ENCODE data around the gene AP1G2. TPM values are rescaled to one million over a fixed set of nuclear protein-coding genes. Genes with fewer than 3 reads are reported as not detected.

The AP1G2 gene
- total and polyA plus RNA-seq, 2 of the 13 experiments (the other 11 are each of a cell fraction or from before 2014, with no cell fraction given) = 96.9 to 611 TPM

DNA sequence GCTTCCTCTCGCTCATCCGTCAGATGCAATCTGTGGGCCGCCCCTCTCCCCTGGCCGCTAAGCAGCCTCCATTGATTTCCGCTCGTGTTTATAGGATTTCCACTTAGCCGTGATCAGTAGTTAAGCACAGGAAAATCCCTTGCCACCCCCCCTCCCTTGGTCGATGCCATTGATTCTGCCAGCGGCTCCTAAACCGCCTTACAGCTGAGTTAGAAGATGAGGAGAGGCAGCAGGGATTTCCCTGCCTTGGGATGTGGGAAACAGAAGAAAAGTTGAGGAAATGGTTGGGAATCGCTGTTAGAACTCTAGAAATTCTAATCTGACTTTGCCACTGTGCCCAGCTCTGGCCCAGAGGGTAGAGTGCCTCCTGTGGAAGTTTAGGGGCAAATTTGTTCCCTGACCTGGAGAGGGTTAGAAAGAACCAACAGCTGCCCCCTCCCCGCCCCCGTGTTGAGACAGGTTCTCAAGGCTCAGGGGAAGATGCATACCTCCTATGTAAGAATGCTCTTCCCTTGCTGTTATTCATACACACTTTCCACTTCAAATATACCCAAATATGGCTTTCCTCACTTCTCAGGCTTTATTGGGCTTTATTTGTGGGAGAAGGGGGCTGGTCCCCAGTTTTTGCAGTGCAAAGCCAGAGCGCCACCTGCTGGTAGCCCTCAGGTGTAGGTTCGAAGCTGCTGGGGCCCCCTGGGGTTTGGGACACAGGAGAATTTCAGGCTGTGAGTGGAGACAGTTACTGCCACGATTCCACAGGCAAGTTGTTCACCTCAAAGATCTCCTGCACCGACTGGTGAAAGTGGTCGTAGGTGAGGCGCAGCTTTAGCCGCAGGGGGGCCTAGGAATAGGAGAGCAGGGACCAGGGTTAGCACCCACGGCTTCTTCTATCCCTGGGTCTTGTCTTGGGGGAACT lies 8.3 kb downstream of the AP1G2 start (continued):
- TF ChIP-seq CHD4 (IDR thresholded peaks at IDR 0.05; ENCODE audit: borderline replicate concordance, low read length) = 0 out of 2 replicates have a peak, but pooled peaks have one; percentile 61

DNA sequence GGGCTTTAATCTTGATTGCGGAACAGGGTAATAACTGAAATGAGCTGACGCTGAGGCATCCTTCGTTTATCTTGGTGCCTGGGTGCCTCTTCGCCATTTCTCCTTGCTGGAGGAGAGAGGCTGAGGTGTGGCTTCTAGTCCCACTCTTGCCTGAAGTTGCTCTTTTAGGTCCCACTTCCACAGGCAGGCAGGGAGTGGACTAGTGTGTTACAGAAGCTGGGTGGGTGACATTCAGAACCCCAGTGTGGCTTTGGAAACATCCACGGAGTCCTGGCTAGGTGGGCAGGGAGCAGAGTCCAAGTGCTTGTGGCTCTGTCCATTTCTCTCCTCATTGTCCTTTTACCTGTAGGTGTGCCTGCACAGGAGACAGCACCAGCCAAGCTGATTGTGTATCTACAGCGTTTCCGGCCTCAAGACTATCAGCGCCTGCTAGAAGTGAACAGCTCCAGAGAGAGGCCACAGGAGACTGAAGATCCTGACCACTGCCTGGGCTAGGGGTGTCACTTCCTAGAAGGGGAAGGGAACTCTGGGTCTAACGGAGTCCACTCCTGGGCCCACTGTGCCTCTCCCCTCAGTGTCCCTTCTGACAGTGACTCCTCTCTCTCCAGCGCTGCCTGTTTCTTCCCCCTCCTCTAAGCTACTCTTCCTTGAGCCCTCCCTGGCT lies 9.1 kb downstream of the AP1G2 start:
- Histone ChIP-seq H3K27ac (ENCODE audit: extremely low read length, insufficient read depth, low read length) (peak overlapping the region; percentile 2), H3K4me3 (replicated peaks in 1 of 3; ENCODE audit: insufficient read depth in 1 of 3, low read depth in 2 of 3, low read length in 3 of 3) (no peak overlapping the region), H3K79me2 (ENCODE audit: insufficient read depth, low read length) (peaks cover 9% of the 10 kb centered on the region), H3K9me3 (ENCODE audit: low read length) (no peaks in the 10 kb centered on the region), H3K4me1 (ENCODE audit: insufficient read depth, low read length) (peaks cover 54% of the 10 kb centered on the region), H4K20me1 (ENCODE audit: insufficient read depth, low read length) (peaks cover 13% of the 10 kb centered on the region; the same call in 1 of the 2 replicates), H2AFZ (ENCODE audit: low read length) (no peak overlapping the region), H3K36me3 (replicated peaks in 1 of 2; ENCODE audit: control insufficient read depth in 1 of 2, insufficient read depth in 2 of 2, low read length in 2 of 2) (peaks cover 34 to 44% of the 10 kb centered on the region in 2 experiments), H3K4me2 (ENCODE audit: low read depth, low read length) (peak overlapping the region; percentile 10; the same call in 1 of the 2 replicates), H3K27me3 (ENCODE audit: control insufficient read depth in 1 of 2, insufficient read depth in 2 of 2, low read length in 2 of 2) (no peaks in the 10 kb centered on the region; a peak in 1 of 5 replicates), H3K9ac (ENCODE audit: insufficient read depth, low read depth, low read length) (no peak overlapping the region; the same call in 1 of the 2 replicates)
- intact Hi-C loops (cut with micrococcal nuclease; ENCODE audit: unreplicated experiment) (loop anchor here (5.0 kb wide), 1 partner anchor 291 kb away; no protein-coding TSS in a partner anchor), in situ Hi-C loops (cut with HindIII; ENCODE audit: extremely low pct_ligation_motif_present, low pct_unique_long_range_greater_than_20kb) (loop anchor here (5.0 kb wide), 2 partner anchors 76 to 236 kb away; partner anchors contain the start of gene PABPN1)
- FAIRE-seq (no peak), ATAC-seq (no peak), DNase-seq (ENCODE audit: low spot score) (no peak)
- BruUV-seq (replicated peaks) = no TSS peak
- 87% methylated on average over 10 of the region's 10 CpGs for WGBS (ENCODE audit: low lambda C conversion rate)
- CTCF ChIA-PET (ENCODE audit: low intra/inter-chr PET ratio, low total read pairs) = interaction anchor here (0.7 to 10.9 kb wide), 6 partner anchors 9 to 230 kb away, joined by 3 to 275 read pairs (median 5); partner anchors contain the start of genes AP1G2 and NGDN
- POLR2A ChIA-PET = interaction anchor here (0.7 to 7.6 kb wide), 10 partner anchors 10 to 252 kb away, joined by 3 to 113 read pairs (median 6); partner anchors contain the start of genes AP1G2, BCL2L2, DHRS2 and PABPN1
- TF ChIP-seq, protein P1, sequence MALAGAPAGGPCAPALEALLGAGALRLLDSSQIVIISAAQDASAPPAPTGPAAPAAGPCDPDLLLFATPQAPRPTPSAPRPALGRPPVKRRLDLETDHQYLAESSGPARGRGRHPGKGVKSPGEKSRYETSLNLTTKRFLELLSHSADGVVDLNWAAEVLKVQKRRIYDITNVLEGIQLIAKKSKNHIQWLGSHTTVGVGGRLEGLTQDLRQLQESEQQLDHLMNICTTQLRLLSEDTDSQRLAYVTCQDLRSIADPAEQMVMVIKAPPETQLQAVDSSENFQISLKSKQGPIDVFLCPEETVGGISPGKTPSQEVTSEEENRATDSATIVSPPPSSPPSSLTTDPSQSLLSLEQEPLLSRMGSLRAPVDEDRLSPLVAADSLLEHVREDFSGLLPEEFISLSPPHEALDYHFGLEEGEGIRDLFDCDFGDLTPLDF (CRISPR knock-in tag; IDR thresholded peaks at IDR 0.05) = no peak
- TF ChIP-seq HNRNPUL1 (IDR thresholded peaks at IDR 0.05; ENCODE audit: low read depth, low read length) = no peak
- TF ChIP-seq, protein P2, sequence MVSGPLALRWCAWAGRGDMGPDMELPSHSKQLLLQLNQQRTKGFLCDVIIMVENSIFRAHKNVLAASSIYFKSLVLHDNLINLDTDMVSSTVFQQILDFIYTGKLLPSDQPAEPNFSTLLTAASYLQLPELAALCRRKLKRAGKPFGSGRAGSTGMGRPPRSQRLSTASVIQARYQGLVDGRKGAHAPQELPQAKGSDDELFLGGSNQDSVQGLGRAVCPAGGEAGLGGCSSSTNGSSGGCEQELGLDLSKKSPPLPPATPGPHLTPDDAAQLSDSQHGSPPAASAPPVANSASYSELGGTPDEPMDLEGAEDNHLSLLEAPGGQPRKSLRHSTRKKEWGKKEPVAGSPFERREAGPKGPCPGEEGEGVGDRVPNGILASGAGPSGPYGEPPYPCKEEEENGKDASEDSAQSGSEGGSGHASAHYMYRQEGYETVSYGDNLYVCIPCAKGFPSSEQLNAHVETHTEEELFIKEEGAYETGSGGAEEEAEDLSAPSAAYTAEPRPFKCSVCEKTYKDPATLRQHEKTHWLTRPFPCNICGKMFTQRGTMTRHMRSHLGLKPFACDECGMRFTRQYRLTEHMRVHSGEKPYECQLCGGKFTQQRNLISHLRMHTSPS (CRISPR knock-in tag; IDR thresholded peaks at IDR 0.05; ENCODE audit: low read depth) = 0 out of 2 replicates have a peak, but pooled peaks have one; percentile 26
- peak; percentile 65; the same call in 1 of the 2 replicates for TF ChIP-seq KDM5B (CRISPR knock-in tag; IDR thresholded peaks at IDR 0.05; ENCODE audit: borderline replicate concordance)
- peak; percentile 12; the same call in 1 of the 2 replicates for TF ChIP-seq ZC3H13 (CRISPR knock-in tag; IDR thresholded peaks at IDR 0.05)
- peak; percentile 18 for TF ChIP-seq RBM22 (optimal IDR thresholded peaks at IDR 0.05; ENCODE audit: low read length)
- no peak for TF ChIP-seq POLR2A (IDR thresholded peaks at IDR 0.05; ENCODE audit: insufficient read depth in 1 of 2, low read depth in 2 of 2, low read length in 2 of 2)
- 0 out of 2 replicates have a peak, but pooled peaks have one; percentile 32 for TF ChIP-seq RBFOX2 (IDR thresholded peaks at IDR 0.05; ENCODE audit: low read depth, low read length)
- TF ChIP-seq ELK4 (CRISPR knock-in tag; IDR thresholded peaks at IDR 0.05; ENCODE audit: borderline replicate concordance) = no peak
- peak; percentile 74; the same call in 1 of the 2 replicates for TF ChIP-seq ZNF17 (CRISPR knock-in tag; IDR thresholded peaks at IDR 0.05)
- peak; percentile 39; the same call in 1 of the 2 replicates for TF ChIP-seq AKAP8 (CRISPR knock-in tag; IDR thresholded peaks at IDR 0.05)
- TF ChIP-seq MTA1 (CRISPR knock-in tag; IDR thresholded peaks at IDR 0.05; ENCODE audit: borderline replicate concordance) = peak; percentile 59; the same call in 1 of the 2 replicates
- 0 out of 2 replicates have a peak, but pooled peaks have one; percentile 83 for TF ChIP-seq ZNF615 (CRISPR knock-in tag; IDR thresholded peaks at IDR 0.05; ENCODE audit: borderline replicate concordance)
- no peak for TF ChIP-seq SATB2 (CRISPR knock-in tag; IDR thresholded peaks at IDR 0.05)
